Measurements from ENCODE around the gene TRIM36.

Gene TRIM36, protein sequence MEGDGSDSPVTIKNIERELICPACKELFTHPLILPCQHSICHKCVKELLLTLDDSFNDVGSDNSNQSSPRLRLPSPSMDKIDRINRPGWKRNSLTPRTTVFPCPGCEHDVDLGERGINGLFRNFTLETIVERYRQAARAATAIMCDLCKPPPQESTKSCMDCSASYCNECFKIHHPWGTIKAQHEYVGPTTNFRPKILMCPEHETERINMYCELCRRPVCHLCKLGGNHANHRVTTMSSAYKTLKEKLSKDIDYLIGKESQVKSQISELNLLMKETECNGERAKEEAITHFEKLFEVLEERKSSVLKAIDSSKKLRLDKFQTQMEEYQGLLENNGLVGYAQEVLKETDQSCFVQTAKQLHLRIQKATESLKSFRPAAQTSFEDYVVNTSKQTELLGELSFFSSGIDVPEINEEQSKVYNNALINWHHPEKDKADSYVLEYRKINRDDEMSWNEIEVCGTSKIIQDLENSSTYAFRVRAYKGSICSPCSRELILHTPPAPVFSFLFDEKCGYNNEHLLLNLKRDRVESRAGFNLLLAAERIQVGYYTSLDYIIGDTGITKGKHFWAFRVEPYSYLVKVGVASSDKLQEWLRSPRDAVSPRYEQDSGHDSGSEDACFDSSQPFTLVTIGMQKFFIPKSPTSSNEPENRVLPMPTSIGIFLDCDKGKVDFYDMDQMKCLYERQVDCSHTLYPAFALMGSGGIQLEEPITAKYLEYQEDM

GRCh38 chr5:115169487-115170133, at the start of gene TRIM36:
TRIM36 (minus strand) TSS chr5:115169908; CDS start chr5:115169634, 274 bp downstream.
- peak; percentile 88 for DNase-seq

GRCh38 chr5:115214541-115214940, 44.8 kb upstream of the TRIM36 start:
- no peak for DNase-seq

GRCh38 chr5:115209279-115209678, 39.6 kb upstream of the TRIM36 start:
- no peak for DNase-seq

GRCh38 chr5:115202952-115203351, 33.2 kb upstream of the TRIM36 start:
- DNase-seq = no peak

GRCh38 chr5:115196161-115196560, 26.5 kb upstream of the TRIM36 start:
- DNase-seq = no peak

DNA sequence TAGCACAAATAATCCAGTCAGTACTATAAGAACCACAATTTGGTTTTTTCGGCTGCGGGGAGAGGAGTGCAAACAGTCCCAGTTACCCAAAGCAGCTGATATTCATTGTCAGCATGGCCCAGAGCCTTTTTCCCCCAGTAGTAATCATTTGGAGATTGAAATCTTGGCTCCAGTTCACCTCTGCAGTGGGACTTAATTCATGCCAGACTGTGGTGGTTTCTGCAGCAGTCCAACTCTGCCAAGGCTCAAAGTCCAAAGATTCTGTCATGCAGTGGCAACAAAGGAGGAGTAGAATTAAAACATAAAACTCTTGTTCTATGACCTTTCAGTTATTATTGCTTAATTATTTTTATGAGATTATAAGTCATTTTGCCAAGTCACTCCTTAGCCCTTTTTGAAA, 25.0 kb upstream of the TRIM36 start:
- no peak for DNase-seq

GRCh38 chr5:115193295-115193694, 23.6 kb upstream of the TRIM36 start:
- DNase-seq = no peak

- DNase-seq = no peak
Measured at GRCh38 chr5:115192098-115192497, 22.4 kb upstream of the TRIM36 start.

DNA sequence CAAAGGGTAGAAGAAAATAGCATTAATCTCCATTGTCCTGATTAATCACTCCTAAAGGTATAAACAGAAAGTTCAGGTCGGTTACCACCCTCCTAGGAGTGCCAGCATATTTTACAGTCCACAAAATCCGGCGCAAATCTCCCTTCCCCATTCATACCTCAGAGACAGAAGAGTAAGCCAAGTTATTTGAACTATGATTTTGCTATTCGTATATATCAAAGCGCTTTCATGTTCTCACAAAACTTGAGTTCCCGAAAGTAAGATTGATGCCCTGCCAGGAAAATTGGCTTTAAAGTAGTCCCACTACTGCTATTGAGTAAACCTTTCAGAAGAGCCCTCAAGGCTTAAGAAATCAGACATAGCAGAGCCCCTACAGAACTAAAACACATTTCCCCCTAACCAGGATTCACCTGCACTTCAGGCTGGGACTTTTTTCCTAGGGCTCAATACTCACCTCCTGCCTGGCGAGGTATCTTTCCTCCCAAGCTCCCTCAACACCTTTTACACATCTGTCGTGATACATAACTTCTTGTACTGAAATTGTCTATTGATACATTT, 21.8 kb upstream of the TRIM36 start:
- no peak for DNase-seq

- no peak for DNase-seq
Measured at GRCh38 chr5:115190388-115190787, 20.7 kb upstream of the TRIM36 start.

- DNase-seq = no peak
Measured at GRCh38 chr5:115189866-115190265, 20.2 kb upstream of the TRIM36 start.

DNA sequence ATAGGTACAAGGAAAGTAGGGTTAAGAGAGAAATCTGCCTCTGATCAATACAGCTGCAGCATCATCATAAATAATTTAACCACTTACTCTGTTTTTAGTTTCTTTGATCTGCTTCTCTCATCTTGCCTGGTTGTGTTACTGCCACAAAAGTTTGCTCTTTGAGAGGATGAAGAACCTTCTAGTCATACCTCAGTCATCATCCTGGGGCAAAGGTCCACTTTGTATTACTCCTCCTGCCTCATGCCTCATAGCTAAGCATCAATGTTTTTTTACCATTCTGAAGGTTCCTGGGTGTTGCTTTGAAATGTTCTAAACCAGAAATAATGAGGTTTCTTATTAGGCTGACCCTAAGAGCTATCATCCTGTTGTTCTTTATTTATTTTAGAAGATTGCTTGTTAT, 17.1 kb upstream of the TRIM36 start:
- no peak for DNase-seq

DNA sequence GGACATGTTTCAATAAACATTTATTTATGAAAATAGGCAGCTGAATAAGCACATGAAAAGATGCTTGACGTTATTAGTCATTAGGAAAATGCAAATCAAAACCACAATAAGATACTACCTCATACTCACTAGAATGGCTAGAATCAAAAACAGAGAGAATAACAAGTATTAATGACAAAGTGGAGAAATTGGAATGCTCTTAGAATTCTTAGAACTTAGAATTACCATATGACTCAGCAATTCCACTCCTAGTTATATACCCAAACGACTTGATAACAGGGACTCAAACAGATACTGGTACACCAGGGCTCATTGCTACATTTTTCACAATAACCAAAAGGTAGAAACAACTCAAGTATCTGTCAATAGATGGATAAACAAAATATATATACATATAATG, 15.1 kb upstream of the TRIM36 start:
- peak; percentile 26 for DNase-seq

- no peak for DNase-seq
Measured at GRCh38 chr5:115181757-115182156, 12.0 kb upstream of the TRIM36 start.

DNA sequence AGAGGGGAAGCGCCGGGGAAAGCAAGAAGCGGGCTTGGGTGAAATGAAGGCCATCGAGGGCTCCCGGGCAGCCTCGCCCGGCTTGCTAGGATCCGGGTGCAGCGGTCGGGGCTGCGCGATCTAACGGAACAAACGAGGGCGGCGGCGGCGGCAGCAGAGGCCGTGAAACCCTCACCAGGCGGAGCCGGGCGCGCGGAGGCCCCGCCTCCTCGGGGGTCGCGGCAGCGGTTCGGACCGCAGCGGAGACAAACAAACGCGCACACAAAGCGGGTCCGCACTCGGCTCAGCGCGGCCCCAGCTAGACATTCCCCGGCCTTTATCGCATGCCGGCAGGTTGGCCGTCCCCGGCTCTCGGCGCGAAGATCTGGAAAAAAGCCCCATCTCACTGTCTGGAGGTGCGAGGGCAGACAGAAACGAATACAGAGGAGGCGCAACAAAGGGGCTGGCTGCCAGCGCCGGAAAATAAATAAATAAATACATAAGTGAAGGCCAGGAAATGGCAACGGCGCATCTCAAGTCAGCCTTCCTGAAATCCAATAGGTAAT, 10.5 kb upstream of the TRIM36 start:
- DNase-seq = peak; percentile 28

DNA sequence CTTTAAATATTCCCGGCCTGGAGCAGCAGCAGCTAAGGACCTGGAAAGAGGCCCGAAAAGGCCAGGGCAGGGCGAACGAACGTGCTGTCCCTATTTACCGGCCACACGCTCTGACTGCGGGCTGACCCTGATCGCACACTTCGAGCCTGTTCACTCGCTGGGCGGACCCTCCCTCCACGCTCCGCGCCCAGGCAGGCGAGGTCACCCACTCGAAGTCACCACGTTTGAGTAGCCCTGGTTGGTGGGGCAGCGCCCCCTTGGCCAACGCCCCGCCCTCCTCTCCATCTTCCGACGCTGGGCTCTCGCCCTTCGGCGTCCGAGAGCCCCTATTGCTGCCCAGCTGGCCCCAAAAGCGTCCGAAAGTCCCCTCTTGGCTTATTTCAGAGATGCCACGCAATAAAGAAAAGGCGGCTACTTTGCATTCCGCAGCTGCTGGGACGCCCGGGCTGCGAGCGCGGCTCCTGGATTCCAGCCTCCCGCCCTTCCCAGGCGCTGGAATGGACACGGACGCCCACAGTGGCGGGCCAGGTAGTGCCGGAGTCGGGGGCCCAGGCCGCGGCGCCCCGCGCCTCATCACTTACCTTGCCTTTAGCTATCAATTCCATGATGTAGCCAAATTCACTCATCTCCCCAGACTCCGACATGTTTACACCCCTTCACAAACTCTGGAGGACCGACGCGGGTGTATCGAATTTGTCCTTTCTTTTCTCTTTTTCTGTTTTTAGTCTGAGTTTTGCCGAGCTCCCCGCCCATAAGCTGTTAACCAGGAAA, 9.9 kb upstream of the TRIM36 start:
- peak; percentile 17 for DNase-seq

GRCh38 chr5:115179030-115179393, 9.3 kb upstream of the TRIM36 start:
- DNase-seq = no peak

DNA sequence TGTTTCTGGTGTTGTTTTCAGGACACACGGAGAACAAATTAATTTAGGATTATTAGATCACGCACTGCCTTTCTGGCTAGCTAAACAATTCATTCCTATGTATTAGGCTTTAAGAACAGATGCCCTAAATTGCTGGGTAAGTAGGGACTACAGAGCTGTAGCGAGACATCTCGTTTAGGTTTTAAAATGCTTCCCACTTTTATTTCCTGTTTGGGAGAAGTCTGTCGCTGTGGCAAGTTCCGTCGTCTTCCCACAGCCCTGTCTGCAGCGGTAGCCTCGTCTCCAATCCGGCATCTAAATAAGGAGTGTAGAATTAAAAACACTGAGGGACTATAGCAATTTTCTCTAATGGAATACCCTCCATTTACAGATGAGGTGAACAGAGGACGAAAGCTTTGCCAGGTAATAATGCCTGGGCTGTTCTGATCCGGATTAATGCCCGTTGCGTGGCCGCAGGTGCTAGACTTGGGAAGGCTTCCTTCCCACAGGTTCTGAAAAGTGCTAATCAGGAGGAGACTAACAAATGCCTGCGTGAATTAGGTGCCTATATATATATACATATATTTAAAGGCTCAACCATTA, 1.3 kb upstream of the TRIM36 start:
- no peak for DNase-seq

DNA sequence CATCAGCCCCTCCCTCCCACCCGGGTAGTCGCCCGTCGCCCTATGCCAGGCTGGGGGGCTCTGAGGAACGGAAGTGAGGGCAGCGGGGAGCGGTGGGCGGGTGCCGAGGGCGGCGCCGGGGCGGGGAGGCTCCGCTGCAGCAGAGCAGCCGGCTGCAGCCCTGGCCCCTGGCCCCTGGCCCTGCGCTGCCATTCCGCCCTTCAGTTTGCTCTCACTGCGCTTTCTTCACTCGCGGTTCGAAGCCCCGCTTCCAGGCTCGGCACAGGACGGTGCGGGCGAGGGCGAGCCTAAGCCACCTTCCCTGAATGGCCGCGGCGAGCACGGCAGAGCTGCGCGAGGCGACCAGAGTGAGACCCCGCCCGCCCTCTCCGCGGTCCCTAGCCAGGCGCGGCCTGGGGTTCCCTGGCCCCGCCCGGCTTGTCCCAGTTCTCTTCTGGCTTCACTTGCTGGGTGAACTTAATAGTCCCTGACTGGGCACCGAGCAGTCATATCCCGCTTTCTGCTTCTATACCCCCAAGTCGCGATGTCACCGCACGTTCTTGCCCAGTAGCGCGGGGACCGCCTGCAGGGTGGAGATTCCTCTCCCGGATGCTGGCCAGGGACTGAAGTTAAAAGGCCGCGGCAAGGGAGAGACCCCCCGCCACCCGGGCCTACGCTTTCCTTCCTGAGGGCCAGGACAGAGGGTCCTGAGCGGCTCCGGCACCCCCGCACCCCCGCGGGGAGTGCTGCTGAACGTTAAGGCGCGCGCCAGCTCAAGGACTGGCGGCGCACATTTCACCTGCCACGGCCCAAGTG, 623 bp upstream of the TRIM36 start:
- peak; percentile 16 for DNase-seq

DNA sequence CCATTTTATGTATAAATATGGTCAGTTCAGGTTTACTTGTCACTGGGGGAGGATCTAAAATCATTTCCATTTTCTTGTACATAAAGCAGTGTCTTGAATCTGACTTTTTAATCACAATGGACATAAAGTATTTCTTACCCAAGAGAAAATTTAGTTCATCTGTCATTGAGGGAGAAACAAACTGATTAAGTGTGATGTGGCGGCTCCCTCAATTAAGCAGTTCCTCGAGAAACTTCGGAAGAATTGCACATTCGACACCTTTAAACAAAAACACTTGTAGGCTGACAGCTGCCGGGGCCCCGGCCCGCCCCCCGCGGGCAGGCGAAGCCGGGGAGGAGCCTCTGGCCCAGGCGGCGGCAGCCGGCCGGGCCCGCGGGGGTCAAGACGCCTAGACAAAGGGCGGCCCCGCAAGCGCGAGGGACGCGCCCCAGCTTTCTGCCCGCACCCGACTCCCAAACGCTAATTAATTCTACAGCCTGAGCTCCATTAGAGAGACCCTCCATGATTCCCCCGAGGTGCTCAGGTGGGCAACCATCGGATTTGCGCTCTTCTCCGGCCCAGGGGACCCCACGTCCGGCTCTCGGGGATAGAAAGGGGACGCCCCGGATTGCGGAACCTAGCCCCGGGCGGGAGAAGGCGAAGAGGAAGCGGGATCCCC, 750 bp downstream of the TRIM36 start:
- no peak for DNase-seq
